ENCODE measurements around the gene MLEC.

MLEC gene

GRCh38 chr12:120749256-120749655 lies 62.3 kb downstream of the MLEC start:
- no peak for DNase-seq

DNA sequence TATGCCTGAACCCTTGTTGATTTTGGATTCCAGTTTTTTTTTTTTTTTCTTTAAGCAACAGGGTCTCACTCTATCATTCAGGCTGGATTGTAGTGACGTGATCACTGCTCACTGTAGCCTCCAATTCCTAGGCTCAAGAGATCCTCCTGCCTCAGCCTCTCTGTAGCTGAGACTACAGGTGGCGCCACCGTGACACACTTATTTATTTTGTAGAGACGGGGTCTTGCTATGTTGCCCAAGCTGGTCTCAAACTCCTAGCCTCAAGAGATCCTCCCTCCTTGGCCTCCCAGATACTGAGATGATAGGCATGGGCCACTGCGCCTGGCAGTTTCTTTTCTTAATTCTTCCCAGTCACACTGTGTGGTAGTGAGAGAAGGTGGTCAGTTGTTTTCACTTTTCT lies 63.9 kb downstream of the MLEC start:
- no peak for DNase-seq

DNA sequence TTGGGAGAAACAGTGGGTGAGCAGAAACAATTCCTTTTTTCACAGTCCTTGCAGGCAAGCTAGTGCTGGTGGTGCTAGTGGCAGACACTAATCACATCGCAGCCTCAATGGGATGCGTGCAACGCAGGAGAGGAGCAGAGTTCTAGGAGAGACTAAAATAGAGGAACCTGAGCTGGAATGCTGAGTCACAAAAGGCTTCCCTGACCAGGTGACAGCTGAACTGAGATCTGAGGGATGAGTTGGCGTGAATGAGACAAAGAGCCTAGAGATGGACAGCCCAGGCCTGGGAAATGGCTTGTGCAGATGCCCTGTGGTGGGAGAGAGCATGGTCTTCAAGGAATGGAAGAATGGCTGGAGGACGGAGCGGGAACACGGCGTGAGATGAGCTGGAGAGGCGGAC lies 64.4 kb downstream of the MLEC start:
- DNase-seq: no peak

All from NCI-H1417 (cell line).